T-helper 1 cell treated with Interleukin-12 subunit alpha and Interleukin-12 subunit beta and Interleukin-4 antibody, amounts not matched to agents 30 ng/mL and 1 ng/mL, for 36 hours (primary cell): ENCODE results near the gene GSC. TPM values are rescaled to one million over a fixed set of nuclear protein-coding genes. Genes with fewer than 3 reads are reported as not detected.

Experiments
- intact Hi-C: fragments of 100-400 bp; cut with micrococcal nuclease; formaldehyde crosslinking; loops from one replicate; pipeline ENCODE4 v1.15.1; 2024
- total RNA-seq: library from RNA; stranded (reverse); gene quantifications from 2 replicates; pipeline ENCODE4 v1.2.3, GENCODE V29; 2022

GSC gene
- total RNA-seq, 1 donor from 2014 or later: not detected

DNA sequence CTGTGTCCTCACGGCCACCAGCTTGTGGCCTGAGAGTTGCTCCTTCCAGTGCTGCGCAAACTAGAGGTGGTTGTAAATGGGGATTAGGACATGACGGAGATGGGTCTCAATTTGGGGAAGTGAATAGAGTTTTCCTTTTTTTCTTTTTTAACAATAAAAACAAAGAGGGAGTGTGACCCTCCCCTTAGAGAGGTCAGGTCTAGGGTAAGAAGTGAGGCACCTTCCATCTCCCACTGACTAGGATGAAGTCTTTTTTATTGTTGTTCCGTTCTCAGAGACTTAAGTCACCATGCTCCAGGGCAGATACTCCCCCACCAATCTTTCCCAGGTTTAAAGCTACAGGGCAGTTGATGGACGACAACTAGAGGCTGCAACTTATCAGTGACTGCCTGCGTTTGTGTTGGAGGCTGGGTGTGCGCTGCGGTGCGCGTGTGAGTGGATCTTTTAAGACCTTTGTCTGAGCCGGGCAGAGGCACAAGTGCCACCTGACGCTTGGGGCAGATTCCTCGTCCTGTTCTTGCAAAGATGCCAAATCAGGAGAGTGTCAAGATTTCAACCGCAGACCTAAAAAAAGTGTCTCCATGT, 2.1 kb upstream of the GSC start:
- intact Hi-C loops: no loop called here

- intact Hi-C loops: no loop called here
Measured at GRCh38 chr14:94771158-94771905, 1.4 kb upstream of the GSC start.

GRCh38 chr14:94770815-94771157, 873 bp upstream of the GSC start:
- intact Hi-C loops: no loop called here

DNA sequence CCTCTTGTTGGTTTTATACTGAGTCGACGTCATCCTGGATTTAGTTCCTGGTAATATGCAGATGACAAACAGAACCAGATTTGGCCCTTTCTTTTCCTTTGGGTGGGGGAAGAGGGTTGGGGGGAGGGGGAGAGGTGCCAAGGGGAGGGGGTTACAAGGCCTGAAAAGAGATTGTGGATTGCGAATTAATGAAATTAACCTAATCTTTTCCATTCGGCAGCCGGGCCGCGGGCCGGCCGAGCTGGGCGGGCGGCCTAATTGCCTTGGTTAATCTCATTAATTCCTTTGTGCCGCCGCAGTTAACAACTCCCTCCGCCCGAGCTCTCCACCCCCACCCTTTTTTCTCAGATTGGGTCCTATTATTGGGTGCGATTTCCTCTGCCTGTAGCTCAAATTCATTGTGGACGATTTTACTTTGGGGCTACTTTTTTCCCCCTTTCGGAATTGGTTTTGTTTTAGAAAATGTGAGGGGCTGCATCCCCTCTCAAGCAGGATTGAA, 387 bp upstream of the GSC start:
- intact Hi-C loops: no loop called here

DNA sequence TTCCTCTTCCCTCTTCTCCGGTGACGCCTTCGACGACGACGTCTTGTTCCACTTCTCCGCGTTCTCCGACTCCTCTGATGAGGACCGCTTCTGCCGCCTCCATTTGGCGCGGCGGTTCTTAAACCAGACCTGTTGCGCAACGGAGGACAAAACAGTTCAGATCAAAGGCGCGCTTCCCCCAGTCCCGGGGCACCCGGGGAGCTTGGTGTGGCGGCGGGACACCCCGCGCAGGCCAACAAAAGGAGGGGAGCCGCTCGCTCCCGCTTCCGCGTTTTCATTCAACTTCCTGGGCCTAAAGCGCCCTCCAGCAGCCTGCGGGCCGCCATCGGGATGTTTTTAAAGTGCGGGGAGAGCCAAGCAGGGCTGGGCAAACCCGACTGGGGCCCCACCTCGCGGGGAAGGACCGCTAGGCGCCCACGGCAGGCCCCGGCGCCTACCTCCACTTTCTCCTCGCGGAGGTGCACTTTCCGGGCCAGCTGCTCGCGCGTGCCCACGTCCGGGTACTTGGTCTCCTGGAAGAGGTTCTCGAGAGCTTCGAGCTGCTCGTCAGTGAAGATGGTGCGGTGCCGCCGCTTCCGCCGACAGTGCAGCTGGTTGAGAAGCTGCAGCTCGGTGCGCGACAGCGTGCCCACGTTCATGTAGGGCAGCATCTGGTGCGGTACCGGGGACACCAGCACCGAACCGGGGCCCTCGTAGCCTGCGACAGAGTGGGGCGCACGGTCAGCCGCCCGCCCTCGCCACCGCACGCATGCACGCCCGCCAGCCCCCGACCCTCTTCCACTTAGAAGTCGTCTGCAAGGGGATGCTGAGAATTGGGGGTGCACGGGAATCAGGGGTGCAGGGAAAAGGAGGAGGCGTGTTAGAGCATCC, 1.2 kb downstream of the GSC start:
- intact Hi-C loops: no loop called here

DNA sequence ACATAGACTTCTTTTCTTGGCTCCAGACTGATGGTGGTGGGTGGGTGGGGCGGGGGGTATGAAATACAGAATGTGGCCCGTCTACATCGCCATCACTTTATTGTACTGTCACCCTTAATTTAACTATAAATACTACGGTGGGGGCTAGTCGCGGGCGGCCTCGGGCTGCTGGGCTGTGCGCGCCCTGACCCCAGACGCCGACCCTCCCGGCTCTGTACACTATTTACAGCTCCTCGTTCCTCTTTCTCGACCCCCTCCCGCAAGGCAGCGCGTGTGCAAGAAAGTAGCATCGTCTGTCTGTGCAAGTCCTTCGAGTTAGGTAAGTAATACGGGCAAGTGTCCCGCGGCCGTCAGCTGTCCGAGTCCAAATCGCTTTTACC, 1.8 kb downstream of the GSC start:
- intact Hi-C loops: no loop called here

GRCh38 chr14:94767321-94767878, 2.5 kb downstream of the GSC start:
- intact Hi-C loops: no loop called here

- intact Hi-C loops: no loop called here
Measured at GRCh38 chr14:94764573-94764972, 5.3 kb downstream of the GSC start.

GRCh38 chr14:94762431-94762830, 7.5 kb downstream of the GSC start:
- intact Hi-C loops: no loop called here

DNA sequence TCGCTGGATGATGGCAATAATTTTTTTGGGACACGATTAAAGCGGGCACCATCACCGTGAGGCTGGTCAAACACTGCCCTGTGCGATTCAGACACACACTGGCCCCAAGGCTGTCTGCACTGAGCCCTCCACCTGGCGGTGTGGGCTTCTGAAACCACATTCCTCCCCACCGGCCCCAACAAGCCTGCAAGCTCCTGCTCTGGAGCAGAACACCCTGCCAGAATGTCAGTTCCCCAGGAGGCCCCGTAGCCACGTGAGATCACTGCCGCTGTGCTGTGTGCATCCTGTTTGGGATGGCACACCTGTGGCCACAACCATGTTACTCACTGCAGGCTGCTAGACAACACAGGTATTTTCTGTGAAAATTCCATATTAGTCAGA, 7.9 kb downstream of the GSC start:
- intact Hi-C loops: no loop called here

- intact Hi-C loops: no loop called here
Measured at GRCh38 chr14:94761348-94761996, 8.4 kb downstream of the GSC start.

GRCh38 chr14:94756310-94756882, 13.5 kb downstream of the GSC start:
- intact Hi-C loops: no loop called here

DNA sequence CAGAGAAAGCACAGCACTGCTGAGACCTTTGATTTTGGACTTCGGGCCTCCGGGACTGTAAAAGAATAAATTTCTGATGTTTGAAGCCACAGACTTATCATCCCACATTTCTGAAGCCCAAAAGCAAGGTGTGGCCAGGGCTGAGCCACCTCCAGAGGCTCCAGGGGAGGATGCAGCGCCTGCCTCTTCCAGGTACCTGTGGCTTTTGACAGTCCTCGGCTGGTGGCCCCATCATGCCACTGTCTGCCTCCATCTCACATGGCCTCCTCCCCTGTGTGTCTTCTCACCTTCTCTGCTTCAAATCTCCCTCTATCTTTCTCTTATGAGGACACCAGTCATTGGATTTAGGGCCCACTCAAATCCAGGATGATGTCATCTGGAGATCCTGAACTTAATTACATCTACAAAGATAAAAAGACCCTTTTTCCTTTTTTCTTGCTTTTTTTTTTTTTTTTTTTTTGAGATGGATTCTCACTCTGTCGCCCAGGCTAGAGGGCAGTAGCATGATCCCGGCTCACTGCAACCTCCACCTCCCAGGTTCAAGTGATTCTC, 15.4 kb downstream of the GSC start:
- intact Hi-C loops: no loop called here

DNA sequence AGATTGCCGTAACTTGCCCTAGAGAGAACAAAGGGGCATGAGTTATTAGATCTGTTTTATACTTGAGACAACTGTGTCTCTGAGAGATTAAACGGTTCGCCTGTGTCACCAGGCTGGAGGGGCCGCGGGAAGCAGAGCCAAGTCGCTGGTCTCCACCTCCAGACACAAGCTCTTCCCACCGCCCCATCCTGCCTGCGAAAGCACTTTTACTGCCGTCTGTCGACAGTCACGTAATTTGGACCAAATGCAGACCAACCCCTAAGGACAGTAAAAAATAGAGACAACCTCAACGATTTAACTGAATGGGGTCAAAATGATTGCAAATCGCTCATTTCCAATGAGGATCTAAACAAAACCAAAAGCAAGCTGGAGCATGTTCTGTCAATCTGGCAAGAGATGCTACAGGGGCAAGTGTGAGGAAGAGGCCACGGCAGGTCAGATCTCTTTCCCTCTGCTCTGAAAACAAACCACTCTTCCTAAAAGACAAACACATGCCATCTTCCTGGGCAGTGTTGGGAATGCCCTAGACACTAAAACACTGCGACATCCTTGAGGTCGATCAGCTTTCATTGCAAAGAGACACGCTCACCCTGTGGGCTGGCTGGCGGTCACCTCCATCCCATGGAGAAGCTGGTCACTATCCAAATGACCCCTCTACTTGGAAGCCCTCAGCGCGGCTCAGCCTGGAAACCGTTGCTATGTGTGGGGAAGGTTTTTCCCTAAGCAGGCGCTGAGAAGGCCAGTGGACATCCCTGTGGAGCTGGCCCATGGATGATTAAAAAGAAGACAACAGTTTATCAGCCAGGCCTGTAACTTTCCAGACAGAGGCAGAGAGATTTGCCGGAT, 17.1 kb downstream of the GSC start:
- intact Hi-C loops: no loop called here

DNA sequence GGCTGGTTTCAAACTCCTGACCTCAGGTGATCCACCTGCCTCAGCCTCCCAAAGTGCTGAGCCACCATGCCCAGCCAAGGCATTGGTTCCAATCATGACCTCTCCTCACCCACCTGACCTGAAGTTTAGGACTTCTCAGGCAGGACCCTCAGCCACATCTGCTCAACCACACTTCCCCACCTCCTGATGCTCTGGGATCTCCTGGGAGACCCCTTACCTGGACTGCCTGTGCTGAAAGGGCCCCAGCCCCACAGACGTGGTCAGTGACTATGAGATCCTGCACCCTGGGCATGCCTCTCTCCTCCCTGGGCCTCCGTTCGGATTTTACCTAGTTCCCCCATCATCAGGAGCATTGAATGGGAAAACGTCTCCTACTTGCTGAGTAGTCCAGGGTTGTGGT, 18.0 kb downstream of the GSC start:
- intact Hi-C loops: no loop called here

DNA sequence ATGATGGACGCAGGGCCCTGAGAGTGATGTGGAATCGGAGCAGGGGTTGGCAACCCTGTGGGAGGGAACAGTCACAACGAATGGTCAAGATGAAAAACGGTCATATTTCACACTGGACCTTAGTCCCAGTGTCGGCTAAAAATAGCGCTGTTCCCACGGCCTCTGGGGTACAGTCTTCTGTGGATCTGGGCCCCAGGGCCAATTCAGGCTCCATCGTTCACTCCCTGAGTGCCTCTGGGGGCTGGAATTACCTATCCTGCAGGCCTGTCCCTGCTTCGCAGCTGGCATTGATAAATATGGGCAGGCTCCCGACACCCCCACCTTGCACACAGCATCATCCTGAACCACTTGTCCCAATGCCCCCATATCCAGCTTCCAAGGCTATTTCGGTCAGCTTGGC, 18.6 kb downstream of the GSC start:
- intact Hi-C loops: no loop called here

- intact Hi-C loops: no loop called here
Measured at GRCh38 chr14:94750371-94750770, 19.5 kb downstream of the GSC start.

DNA sequence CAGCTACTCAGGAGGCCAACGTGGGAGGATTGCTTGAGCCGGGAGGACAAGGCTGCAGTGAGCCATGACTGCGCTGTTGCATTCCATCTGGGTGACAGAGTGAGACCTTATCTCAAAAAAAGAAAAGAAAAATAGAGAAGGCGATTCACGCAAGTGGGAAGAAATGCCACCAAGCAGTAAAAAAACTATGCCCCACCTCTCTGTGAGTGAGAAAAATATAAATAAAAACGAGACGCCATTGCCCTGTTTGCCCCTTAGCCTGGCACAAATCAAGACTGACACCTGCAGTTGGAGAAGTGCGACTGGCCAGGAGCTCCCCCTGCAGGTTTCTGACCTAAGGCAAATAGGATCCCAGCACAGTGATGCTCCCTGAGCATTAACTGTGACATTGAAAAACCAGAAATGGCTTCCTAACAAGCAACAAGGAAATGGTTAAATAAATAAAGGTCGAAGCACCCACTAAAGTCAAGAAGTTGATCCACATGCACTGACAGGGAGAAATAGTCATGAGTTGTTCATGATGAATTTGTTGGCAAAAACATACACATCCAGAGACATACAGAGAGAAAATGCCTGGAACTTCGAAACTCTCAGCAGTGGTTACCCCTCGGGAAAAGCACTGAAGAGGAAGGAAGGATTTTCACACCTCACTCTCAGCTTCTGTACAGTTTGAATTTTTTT, 21.1 kb downstream of the GSC start:
- intact Hi-C loops: no loop called here

GRCh38 chr14:94747739-94748138, 22.2 kb downstream of the GSC start:
- intact Hi-C loops: no loop called here
